Suprapubic skin (tissue), 4 donors: ENCODE data around the gene ANKRD30A. TPM values are rescaled to one million over a fixed set of nuclear protein-coding genes. Genes with fewer than 3 reads are reported as not detected.

Source experiments
- DNase-seq, 2 donors: peaks; one replicate each; pipeline ENCODE4 v3.0.0-alpha.2; 2019; ENCODE audit warnings: low spot score in 2 of 2
- H3K27ac ChIP-seq: fragments of 200-600 bp; sonication (generic); one replicate; pipeline ENCODE4 v1.5.1; 2019
- H3K27me3 ChIP-seq: fragments of 200-600 bp; sonication (generic); one replicate; pipeline ENCODE4 v1.5.1; 2019
- H3K36me3 ChIP-seq: fragments of 200-600 bp; sonication (generic); one replicate; pipeline ENCODE4 v1.5.1; 2019
- H3K4me1 ChIP-seq: fragments of 200-600 bp; sonication (generic); one replicate; pipeline ENCODE4 v1.5.1; 2019
- H3K4me3 ChIP-seq: fragments of 200-600 bp; sonication (generic); one replicate; pipeline ENCODE4 v1.5.1; 2019; ENCODE audit warnings: mild to moderate bottlenecking
- H3K9me3 ChIP-seq: fragments of 200-600 bp; sonication (generic); one replicate; pipeline ENCODE4 v1.5.1; 2019
- EP300 ChIP-seq: sonication (generic); formaldehyde crosslinking; IDR thresholded peaks from one replicate; pipeline ENCODE4 v1.6.1; 2017; ENCODE audit warnings: antibody characterized with exemption
- POLR2A ChIP-seq, 2 donors: fragments of 450-650 bp; IDR thresholded peaks; one replicate each; pipeline ENCODE4 v1.6.1; 2017; ENCODE audit warnings: antibody characterized with exemption in 2 of 2, mild to moderate bottlenecking in 2 of 2, moderate library complexity in 2 of 2
- POLR2AphosphoS5 ChIP-seq, 3 donors: sonication (generic); formaldehyde crosslinking; IDR thresholded peaks; one replicate each; pipeline ENCODE4 v1.6.1; 2017; ENCODE audit warnings: antibody characterized with exemption in 3 of 3
- WGBS: methylation state at CpG from one replicate; pipeline ENCODE4 v1.1.5; 2018; 5-methylcytosine and 5-hydroxymethylcytosine counted together
- total RNA-seq, 4 donors: library from RNA; depleted of rRNA; stranded (reverse); fragments of >200 nt; gene quantifications; one replicate each; pipeline ENCODE4 v1.1.0, GENCODE V29; 2016
- TF ChIP-seq, protein P1 (sequence below), 2 donors: fragments of 200-600 bp in 1 of 2; fragments of 450-650 bp in 1 of 2; sonication (generic) in 1 of 2; IDR thresholded peaks; one replicate each; pipeline ENCODE4 v1.5.1; 2016 to 2019; ENCODE audit warnings: antibody characterized with exemption in 2 of 2, mild to moderate bottlenecking in 1 of 2, moderate library complexity in 1 of 2

ANKRD30A gene
- total RNA-seq, 4 donors from 2014 or later, result 0.24 TPM; not detected in 3

DNA sequence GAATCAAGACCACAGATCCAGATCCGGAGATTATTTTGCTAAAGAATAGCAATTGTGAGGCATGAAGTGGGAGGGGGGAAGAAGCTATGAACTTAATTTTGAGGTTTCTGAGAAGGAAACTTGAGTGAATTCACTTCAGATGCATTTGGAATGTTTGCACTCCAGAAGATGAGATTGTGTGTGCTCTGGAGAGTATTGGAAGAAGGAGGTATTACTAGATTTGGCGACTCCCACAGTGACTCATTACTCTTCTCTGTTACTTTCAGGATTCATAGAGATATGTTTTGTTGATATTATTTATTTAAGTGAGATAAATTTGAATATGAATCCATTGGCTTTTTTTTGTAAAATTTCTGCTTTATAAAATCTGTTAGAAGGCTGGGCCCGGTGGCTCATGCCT, 80.7 kb downstream of the ANKRD30A start:
- Histone ChIP-seq H3K4me3 (no peak overlapping the region), H3K36me3 (no peaks in the 10 kb centered on the region), H3K27me3 (no peaks in the 10 kb centered on the region), H3K9me3 (no peaks in the 10 kb centered on the region), H3K4me1 (no peaks in the 10 kb centered on the region), H3K27ac (no peak overlapping the region)
- 93% methylated on average over 3 of the region's 3 CpGs for WGBS
- TF ChIP-seq POLR2AphosphoS5 (IDR thresholded peaks at IDR 0.05) (no peak), EP300 (no peak), POLR2A (IDR thresholded peaks at IDR 0.05) (no peak)
- TF ChIP-seq, protein P1, sequence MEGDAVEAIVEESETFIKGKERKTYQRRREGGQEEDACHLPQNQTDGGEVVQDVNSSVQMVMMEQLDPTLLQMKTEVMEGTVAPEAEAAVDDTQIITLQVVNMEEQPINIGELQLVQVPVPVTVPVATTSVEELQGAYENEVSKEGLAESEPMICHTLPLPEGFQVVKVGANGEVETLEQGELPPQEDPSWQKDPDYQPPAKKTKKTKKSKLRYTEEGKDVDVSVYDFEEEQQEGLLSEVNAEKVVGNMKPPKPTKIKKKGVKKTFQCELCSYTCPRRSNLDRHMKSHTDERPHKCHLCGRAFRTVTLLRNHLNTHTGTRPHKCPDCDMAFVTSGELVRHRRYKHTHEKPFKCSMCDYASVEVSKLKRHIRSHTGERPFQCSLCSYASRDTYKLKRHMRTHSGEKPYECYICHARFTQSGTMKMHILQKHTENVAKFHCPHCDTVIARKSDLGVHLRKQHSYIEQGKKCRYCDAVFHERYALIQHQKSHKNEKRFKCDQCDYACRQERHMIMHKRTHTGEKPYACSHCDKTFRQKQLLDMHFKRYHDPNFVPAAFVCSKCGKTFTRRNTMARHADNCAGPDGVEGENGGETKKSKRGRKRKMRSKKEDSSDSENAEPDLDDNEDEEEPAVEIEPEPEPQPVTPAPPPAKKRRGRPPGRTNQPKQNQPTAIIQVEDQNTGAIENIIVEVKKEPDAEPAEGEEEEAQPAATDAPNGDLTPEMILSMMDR (IDR thresholded peaks at IDR 0.05), result no peak
- no peak for DNase-seq

DNA sequence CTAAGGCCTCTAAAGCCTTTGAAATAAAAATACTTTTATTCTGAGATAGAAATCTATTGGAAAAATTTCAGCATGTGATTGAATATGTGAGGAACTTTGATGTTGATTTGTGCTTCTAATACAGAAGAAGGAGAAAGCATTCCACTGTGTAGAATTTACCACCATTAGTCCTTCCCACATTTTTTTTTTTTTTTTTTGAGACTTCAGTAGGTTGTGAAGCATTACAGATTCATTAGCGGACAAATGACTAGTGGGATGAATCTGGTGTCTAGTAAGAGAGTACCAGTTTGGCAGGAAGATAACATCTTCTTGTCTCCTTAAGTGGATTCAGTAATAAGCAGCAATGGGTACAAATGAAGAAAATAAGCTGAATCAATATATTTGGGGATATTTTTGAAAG, 95.5 kb downstream of the ANKRD30A start:
- TF ChIP-seq POLR2AphosphoS5 (IDR thresholded peaks at IDR 0.05), result no peak
- TF ChIP-seq, protein P1 (IDR thresholded peaks at IDR 0.05), result no peak
- TF ChIP-seq EP300, result no peak
- no peak for TF ChIP-seq POLR2A (IDR thresholded peaks at IDR 0.05)
- Histone ChIP-seq H3K27me3 (no peaks in the 10 kb centered on the region), H3K4me1 (no peaks in the 10 kb centered on the region), H3K9me3 (no peaks in the 10 kb centered on the region), H3K36me3 (no peaks in the 10 kb centered on the region), H3K4me3 (no peak overlapping the region), H3K27ac (no peak overlapping the region)
- WGBS, result 0% methylated on average over 1 of the region's 1 CpG
- no peak for DNase-seq

DNA sequence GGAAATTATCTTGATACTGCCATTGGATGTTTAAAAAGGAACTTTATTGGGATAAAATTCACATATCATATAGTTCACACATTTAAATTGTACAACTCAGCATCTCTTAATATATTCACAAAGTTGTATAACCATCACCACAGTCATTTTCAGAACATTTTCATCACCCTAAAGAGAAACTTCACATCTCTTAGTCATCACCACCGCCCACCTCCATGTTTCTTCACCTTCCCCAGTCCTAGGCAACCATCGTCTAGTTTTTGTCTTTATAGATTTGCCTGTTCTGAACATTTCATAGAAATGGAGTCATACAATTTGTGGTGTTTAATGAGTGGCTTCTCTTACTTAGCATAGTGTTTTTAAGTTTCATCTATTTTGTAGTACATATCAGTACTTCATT, 96.6 kb downstream of the ANKRD30A start:
- no peaks in the 10 kb centered on the region for H3K36me3 ChIP-seq
- no peak overlapping the region for H3K27ac ChIP-seq
- DNase-seq, result no peak
- no peaks in the 10 kb centered on the region for H3K4me1 ChIP-seq
- TF ChIP-seq, protein P1 (IDR thresholded peaks at IDR 0.05), result no peak
- no peak for TF ChIP-seq EP300
- H3K9me3 ChIP-seq, result no peaks in the 10 kb centered on the region
- WGBS, result 16% methylated on average over 2 of the region's 2 CpGs
- no peak overlapping the region for H3K4me3 ChIP-seq
- H3K27me3 ChIP-seq, result no peaks in the 10 kb centered on the region

DNA sequence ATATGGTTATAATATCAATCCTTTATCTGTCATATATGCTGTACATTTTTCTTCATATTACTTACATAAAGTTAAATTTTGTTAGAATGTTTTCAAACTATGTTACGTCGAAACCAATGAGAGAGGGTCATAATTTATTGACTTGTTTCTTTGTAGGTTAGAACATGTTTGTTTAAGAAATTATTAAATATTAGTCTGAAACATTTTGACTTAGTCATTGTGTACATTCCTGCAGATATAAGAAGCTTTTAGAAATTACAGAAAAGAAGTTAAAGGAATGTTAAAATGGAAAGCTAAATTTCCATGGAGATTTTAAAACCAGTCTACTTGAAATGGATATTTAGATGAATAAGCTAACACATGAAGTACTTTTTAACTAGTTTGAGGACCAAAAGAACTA, 99.8 kb downstream of the ANKRD30A start:
- Histone ChIP-seq H3K27me3 (no peaks in the 10 kb centered on the region), H3K27ac (no peak overlapping the region), H3K4me1 (no peaks in the 10 kb centered on the region), H3K36me3 (no peaks in the 10 kb centered on the region), H3K9me3 (no peaks in the 10 kb centered on the region), H3K4me3 (no peak overlapping the region)
- TF ChIP-seq POLR2A (IDR thresholded peaks at IDR 0.05) (no peak), EP300 (no peak), POLR2AphosphoS5 (IDR thresholded peaks at IDR 0.05) (no peak)
- TF ChIP-seq, protein P1 (IDR thresholded peaks at IDR 0.05), result no peak
- 86% methylated on average over 2 of the region's 2 CpGs for WGBS
- DNase-seq, result no peak

DNA sequence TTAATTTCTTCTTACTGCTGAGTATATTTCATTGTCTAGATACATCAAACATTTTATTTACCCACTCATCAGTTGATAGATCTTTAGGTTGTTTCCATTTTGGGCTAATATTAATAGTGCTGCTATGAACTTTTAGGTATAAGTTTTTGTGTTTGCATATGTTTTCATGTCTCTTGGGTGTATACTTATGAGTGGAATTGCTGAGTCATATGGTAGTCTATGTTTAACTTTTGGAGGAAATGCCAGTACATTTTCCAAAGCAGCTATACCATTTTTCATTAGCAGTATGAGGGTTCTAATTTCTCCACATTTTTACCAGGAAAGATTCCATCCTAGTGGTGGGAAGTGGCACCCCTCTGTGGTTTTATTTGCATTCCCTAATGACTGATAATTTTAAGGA, 101.1 kb downstream of the ANKRD30A start:
- H3K27me3 ChIP-seq, result no peaks in the 10 kb centered on the region
- no peak for DNase-seq
- H3K9me3 ChIP-seq, result no peaks in the 10 kb centered on the region
- no peaks in the 10 kb centered on the region for H3K36me3 ChIP-seq
- no peak for TF ChIP-seq POLR2A (IDR thresholded peaks at IDR 0.05)
- TF ChIP-seq, protein P1 (IDR thresholded peaks at IDR 0.05), result no peak
- TF ChIP-seq POLR2AphosphoS5 (IDR thresholded peaks at IDR 0.05), result no peak
- TF ChIP-seq EP300, result no peak
- H3K4me1 ChIP-seq, result no peaks in the 10 kb centered on the region
- no peak overlapping the region for H3K4me3 ChIP-seq
- no peak overlapping the region for H3K27ac ChIP-seq
